Activated B cell treated with CpG ODN at 0.5 μM for 24 hours (primary cell): ENCODE data around the gene NMT1. TPM values are rescaled to one million over a fixed set of nuclear protein-coding genes. Genes with fewer than 3 reads are reported as not detected.

ENCODE experiments used
- ATAC-seq: fragments of 200-7000 bp; cut with Tn5 transposase; one replicate; pipeline ENCODE4 v1.10.0; 2021; ENCODE audit warnings: low read depth, mild to moderate bottlenecking, moderate library complexity
- CTCF ChIA-PET: fragments of 350-600 bp; sonication (Branson Sonifier 250); formaldehyde crosslinking; loops from one replicate; lab custom pipeline; 2021; ENCODE audit warnings: antibody characterized with exemption; lab: Charles Lee
- POLR2A ChIA-PET: fragments of 350-600 bp; sonication (Branson Sonifier 250); formaldehyde crosslinking; loops from one replicate; lab custom pipeline; 2021; ENCODE audit warnings: antibody characterized with exemption; lab: Charles Lee
- DNase-seq: peaks from one replicate; pipeline ENCODE4 v3.0.0; 2022
- H3K27ac Mint-ChIP-seq: one replicate; pipeline ENCODE4 v1.8.0; 2020; ENCODE audit warnings: mixed read lengths
- H3K27me3 Mint-ChIP-seq: one replicate; pipeline ENCODE4 v1.8.0; 2021; ENCODE audit warnings: mixed read lengths
- H3K36me3 Mint-ChIP-seq: one replicate; pipeline ENCODE4 v1.8.0; 2021; ENCODE audit warnings: low read depth, mixed read lengths
- H3K4me1 Mint-ChIP-seq: one replicate; pipeline ENCODE4 v1.8.0; 2021; ENCODE audit warnings: mixed read lengths
- H3K4me3 Mint-ChIP-seq: one replicate; pipeline ENCODE4 v1.8.0; 2020; ENCODE audit warnings: mild to moderate bottlenecking, mixed read lengths
- H3K9me3 Mint-ChIP-seq: one replicate; pipeline ENCODE4 v1.8.0; 2020; ENCODE audit warnings: mixed read lengths
- CTCF ChIP-seq: fragments of 200-600 bp; IDR thresholded peaks from one replicate; pipeline ENCODE4 v1.8.0; 2022; ENCODE audit warnings: antibody characterized with exemption, mild to moderate bottlenecking
- intact Hi-C: fragments of 100-400 bp; cut with micrococcal nuclease; formaldehyde crosslinking; loops from one replicate; pipeline ENCODE4 v1.15.1; 2024
- total RNA-seq: library from RNA; stranded (reverse); gene quantifications from 2 replicates; pipeline ENCODE4 v1.2.3, GENCODE V29; 2022

The NMT1 gene
- total RNA-seq = 154 and 164 TPM in 2 replicates

DNA sequence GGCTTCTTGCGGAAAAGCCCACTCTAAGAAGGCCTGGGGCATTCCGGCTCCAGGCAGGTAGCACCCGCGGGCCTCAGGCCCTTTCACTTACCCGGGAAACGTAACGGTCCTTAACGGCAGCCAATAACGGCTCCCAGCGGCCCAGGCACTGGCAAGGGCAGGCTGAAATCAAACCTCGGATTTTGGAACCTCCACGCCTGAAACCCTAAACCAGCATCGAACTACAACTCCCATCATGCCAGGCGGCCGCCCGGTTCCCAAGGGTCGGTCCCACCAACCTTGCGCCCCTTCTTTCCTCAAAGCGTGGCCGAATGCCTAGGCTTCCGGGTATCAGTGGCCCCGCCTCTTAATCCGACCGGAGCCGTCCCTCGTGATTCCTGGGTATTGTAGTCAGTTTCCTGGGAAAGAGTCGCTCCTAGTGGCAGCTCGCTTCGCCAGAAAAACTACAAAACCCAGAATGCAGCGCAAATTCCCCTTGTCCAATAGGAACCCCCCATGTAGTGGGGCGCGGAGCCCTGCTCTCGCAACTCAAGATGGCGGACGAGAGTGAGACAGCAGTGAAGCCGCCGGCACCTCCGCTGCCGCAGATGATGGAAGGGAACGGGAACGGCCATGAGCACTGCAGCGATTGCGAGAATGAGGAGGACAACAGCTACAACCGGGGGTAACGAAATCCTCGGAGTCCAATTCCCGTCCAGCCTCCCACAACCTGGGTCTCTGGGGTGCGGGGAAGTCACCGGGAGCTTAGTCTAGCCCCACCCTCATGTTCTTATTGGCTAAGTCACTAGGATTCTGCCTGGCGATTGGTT is at the start of gene NMT1:
Gene NMT1 (plus strand): TSS at position 521 of the 809 bp plus-strand sequence. CDS start 13 bp downstream, at position 534.
- Mint-ChIP-seq H3K27me3 (no peaks in the 10 kb centered on the region), H3K9me3 (no peaks in the 10 kb centered on the region), H3K4me3 (peak within 1 kb of the TSS; percentile 100), H3K36me3 (peaks cover 17% of the 10 kb centered on the region), H3K4me1 (peaks cover 50% of the 10 kb centered on the region), H3K27ac (peak within 1 kb of the TSS; percentile 100)
- ATAC-seq (peak; percentile 90), DNase-seq (peak; percentile 86)
- no peak for TF ChIP-seq CTCF
- CTCF ChIA-PET = interaction anchor here (1.0 to 1.1 kb wide), 2 partner anchors 89 to 141 kb away, joined by 3 read pairs; no protein-coding TSS in a partner anchor
- intact Hi-C loops = loop anchor here (1.0 to 5.0 kb wide), 13 partner anchors 10 to 559 kb away; partner anchors contain the start of genes C1QL1, DCAKD, EFTUD2 and FZD2
- POLR2A ChIA-PET = interaction anchor here (0.6 to 2.2 kb wide), 25 partner anchors 10 to 843 kb away, joined by 3 to 46 read pairs (median 4); partner anchors contain the start of genes ACBD4, DCAKD, EFTUD2 and FMNL1

GRCh38 chr17:45011767-45012166 is 49.4 kb upstream of the NMT1 start:
- H3K27ac Mint-ChIP-seq = no peak overlapping the region
- ChIA-PET CTCF (no interaction called here), POLR2A (no interaction called here)
- no peak for TF ChIP-seq CTCF
- no peaks in the 10 kb centered on the region for H3K4me1 Mint-ChIP-seq
- intact Hi-C loops = no loop called here
- H3K9me3 Mint-ChIP-seq = no peaks in the 10 kb centered on the region
- H3K4me3 Mint-ChIP-seq = no peak overlapping the region
- no peaks in the 10 kb centered on the region for H3K36me3 Mint-ChIP-seq
- DNase-seq = no peak
- ATAC-seq = no peak
- peaks cover 18% of the 10 kb centered on the region for H3K27me3 Mint-ChIP-seq

DNA sequence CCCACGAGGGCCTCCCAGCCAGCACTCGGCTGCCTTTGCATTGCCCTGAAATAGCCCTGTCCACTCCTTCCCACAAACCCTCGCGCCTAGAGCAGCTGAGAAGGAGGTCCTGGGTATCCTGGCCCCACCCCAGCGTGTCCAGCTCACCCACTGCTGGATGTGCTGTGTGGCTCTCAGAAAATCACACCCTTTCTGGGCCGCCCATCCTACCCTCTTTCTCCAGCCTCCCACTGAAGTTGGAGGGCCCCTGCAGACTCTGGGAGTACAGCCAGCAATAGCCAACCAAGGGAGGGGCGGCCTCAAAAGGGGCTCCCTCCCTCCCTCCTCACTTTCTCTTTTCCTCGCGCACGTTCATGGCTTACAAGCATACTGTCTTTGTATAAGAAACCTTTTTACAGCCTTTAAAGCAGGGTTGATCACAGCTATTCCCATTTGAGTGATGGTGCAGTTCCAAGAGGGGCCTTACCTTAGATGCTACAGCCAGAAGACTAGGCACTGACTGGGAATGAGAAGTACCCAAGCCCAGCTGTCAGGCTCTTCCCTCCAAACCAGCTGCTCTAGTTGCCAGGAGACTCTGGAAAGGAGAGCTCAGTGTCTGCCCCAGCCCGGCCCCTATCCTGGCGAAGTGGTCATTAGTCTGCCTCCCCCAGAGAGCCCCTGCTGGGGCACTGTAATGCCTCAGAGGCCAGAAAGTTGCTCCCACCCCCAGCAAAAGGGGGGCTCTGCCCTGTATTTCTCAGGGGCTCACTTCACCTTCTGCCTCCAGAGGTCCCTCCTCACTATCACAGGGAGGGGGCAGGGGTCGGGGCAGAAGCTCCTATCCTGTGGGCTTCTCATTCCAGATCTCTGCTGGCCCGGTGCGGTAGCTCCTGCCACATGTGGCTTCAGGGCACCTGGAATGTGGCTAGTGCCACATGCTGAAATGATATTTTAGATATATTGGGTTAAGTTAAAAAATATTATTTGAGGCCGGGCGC is 47.8 kb upstream of the NMT1 start:
- no peak overlapping the region for H3K4me3 Mint-ChIP-seq
- CTCF ChIA-PET = no interaction called here
- intact Hi-C loops = no loop called here

DNA sequence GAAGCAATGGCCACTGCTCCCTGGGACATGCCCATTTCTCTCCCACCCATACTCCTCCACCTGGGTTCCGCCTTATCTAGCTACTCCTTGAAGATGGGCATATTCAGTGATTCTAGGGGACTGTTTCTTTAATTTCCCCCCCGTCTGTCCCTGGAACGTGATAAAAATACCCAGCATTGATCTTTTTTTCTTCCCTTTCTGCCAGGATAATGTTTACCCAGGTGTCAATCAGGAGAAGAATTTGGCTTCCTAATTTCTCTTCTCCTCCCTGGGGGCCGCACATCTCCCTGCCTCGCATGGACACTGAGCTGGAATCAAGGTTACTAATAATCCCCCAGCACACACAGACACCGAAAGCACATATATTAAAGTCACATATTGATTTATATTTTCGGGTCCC is 44.9 kb upstream of the NMT1 start:
- Mint-ChIP-seq H3K27ac (peak overlapping the region; percentile 12), H3K27me3 (peaks cover 37% of the 10 kb centered on the region), H3K36me3 (no peaks in the 10 kb centered on the region), H3K9me3 (no peaks in the 10 kb centered on the region), H3K4me3 (no peak overlapping the region), H3K4me1 (peaks cover 23% of the 10 kb centered on the region)
- no peak for ATAC-seq
- intact Hi-C loops = no loop called here
- no peak for TF ChIP-seq CTCF
- CTCF ChIA-PET = interaction anchor here (0.8 kb wide), 1 partner anchor 84 kb away, joined by 3 read pairs; no protein-coding TSS in a partner anchor
- POLR2A ChIA-PET = no interaction called here
- no peak for DNase-seq

More for the DNA sequence above, 47.8 kb upstream of the NMT1 start:
- Mint-ChIP-seq H3K27ac (no peak overlapping the region), H3K36me3 (no peaks in the 10 kb centered on the region), H3K9me3 (no peaks in the 10 kb centered on the region), H3K27me3 (peaks cover 17% of the 10 kb centered on the region), H3K4me1 (peaks cover 2% of the 10 kb centered on the region)
- DNase-seq (no peak), ATAC-seq (no peak)
- POLR2A ChIA-PET = no interaction called here
- no peak for TF ChIP-seq CTCF
